ENCODE data around the gene CCT6A. TPM values are rescaled to one million over a fixed set of nuclear protein-coding genes. Genes with fewer than 3 reads are reported as not detected.

Gene CCT6A
- total RNA-seq, 1 experiment from 2014 or later: 149 TPM

Small RNA genes within 50 kb of the gene (small RNA-seq; reads per million reads assigned to genes)
- gene SNORA15 (0.79 reads per million, percentile 23 among the genes with 10 or more reads in this experiment), gene SNORA22B (0.12 reads per million)

Other genes starting within 250 kb of the CCT6A start
- not detected in 2 replicates for gene SEPTIN14, start 189.0 kb upstream of the CCT6A start, total RNA-seq (2014; rRNA removed; shearing (Covaris generic); ENCODE audit: low replicate concordance)
- gene ZNF713, start 164.3 kb upstream of the CCT6A start, total RNA-seq (2014; rRNA removed; shearing (Covaris generic); ENCODE audit: low replicate concordance): 2.0 and 13.2 TPM in 2 replicates
- gene MRPS17, start 99.9 kb upstream of the CCT6A start, total RNA-seq (2014; rRNA removed; shearing (Covaris generic); ENCODE audit: low replicate concordance): 11.5 and 14.1 TPM in 2 replicates
- gene NIPSNAP2, start 87.2 kb upstream of the CCT6A start, total RNA-seq (2014; rRNA removed; shearing (Covaris generic); ENCODE audit: low replicate concordance): 25.9 and 48.6 TPM in 2 replicates
- gene PSPH, start 321 bp upstream of the CCT6A start, total RNA-seq (2014; rRNA removed; shearing (Covaris generic); ENCODE audit: low replicate concordance): 121 and 200 TPM in 2 replicates
- gene SUMF2, start 12.5 kb downstream of the CCT6A start, total RNA-seq (2014; rRNA removed; shearing (Covaris generic); ENCODE audit: low replicate concordance): 109 and 146 TPM in 2 replicates
- gene PHKG1, start 41.2 kb downstream of the CCT6A start, total RNA-seq (2014; rRNA removed; shearing (Covaris generic); ENCODE audit: low replicate concordance): 0.22 and 2.8 TPM in 2 replicates
- gene CHCHD2, start 54.7 kb downstream of the CCT6A start, total RNA-seq (2014; rRNA removed; shearing (Covaris generic); ENCODE audit: low replicate concordance): 405 and 471 TPM in 2 replicates
- gene NUPR2, start 64.7 kb downstream of the CCT6A start, total RNA-seq (2014; rRNA removed; shearing (Covaris generic); ENCODE audit: low replicate concordance): not detected in 2 replicates